Measurements from ENCODE around the gene KRTAP22-1. TPM values are rescaled to one million over a fixed set of nuclear protein-coding genes. Genes with fewer than 3 reads are reported as not detected.

KRTAP22-1 gene
- total RNA-seq: not detected in 2 replicates

GRCh38 chr21:30600787-30601186, at the start of gene KRTAP22-1:
KRTAP22-1 (plus strand) TSS chr21:30601087.

GRCh38 chr21:30561264-30561895, 39.5 kb upstream of the KRTAP22-1 start, which contains the start of gene KRTAP19-7:
KRTAP19-7 (minus strand) TSS chr21:30561314; CDS start chr21:30561289, 25 bp downstream.

GRCh38 chr21:30590297-30590696, 10.6 kb upstream of the KRTAP22-1 start, which contains the start of gene KRTAP22-2:
KRTAP22-2 (minus strand) TSS chr21:30590397.

GRCh38 chr21:30592140-30592539, 8.7 kb upstream of the KRTAP22-1 start, which contains the start of gene KRTAP6-3:
KRTAP6-3 (plus strand) TSS chr21:30592440; CDS start chr21:30592446, 6 bp downstream.

GRCh38 chr21:30598802-30599201, 2.1 kb upstream of the KRTAP22-1 start, which contains the start of gene KRTAP6-2:
KRTAP6-2 (minus strand) TSS chr21:30598902; CDS start chr21:30598874, 28 bp downstream.

GRCh38 chr21:30613836-30614235, 12.9 kb downstream of the KRTAP22-1 start, which contains the start of gene KRTAP6-1:
KRTAP6-1 (minus strand) TSS chr21:30613930; CDS start chr21:30613904, 26 bp downstream.

GRCh38 chr21:30616125-30616524, 15.2 kb downstream of the KRTAP22-1 start, which contains the start of gene KRTAP20-1:
KRTAP20-1 (plus strand) TSS chr21:30616425; CDS start chr21:30616455, 30 bp downstream.

GRCh38 chr21:30620522-30620921, 19.6 kb downstream of the KRTAP22-1 start, which contains the start of gene KRTAP20-4:
KRTAP20-4 (plus strand) TSS chr21:30620627.

GRCh38 chr21:30634906-30635305, 34.0 kb downstream of the KRTAP22-1 start, which contains the start of gene KRTAP20-2:
KRTAP20-2 (plus strand) TSS chr21:30635206; CDS start chr21:30635264, 58 bp downstream.

GRCh38 chr21:30642564-30642963, 41.7 kb downstream of the KRTAP22-1 start, which contains the start of gene KRTAP20-3:
KRTAP20-3 (plus strand) TSS chr21:30642864.

Other genes with a start within 250 kb of the KRTAP22-1 start
- not detected in 2 replicates for gene KRTAP13-2, start 228.8 kb upstream of the KRTAP22-1 start, total RNA-seq
- not detected in 2 replicates for gene KRTAP13-1, start 205.1 kb upstream of the KRTAP22-1 start, total RNA-seq
- not detected in 2 replicates for gene KRTAP13-3, start 175.2 kb upstream of the KRTAP22-1 start, total RNA-seq
- not detected in 2 replicates for gene KRTAP13-4, start 170.9 kb upstream of the KRTAP22-1 start, total RNA-seq
- not detected in 2 replicates for gene KRTAP15-1, start 160.8 kb upstream of the KRTAP22-1 start, total RNA-seq
- not detected in 2 replicates for gene KRTAP19-1, start 120.7 kb upstream of the KRTAP22-1 start, total RNA-seq
- not detected in 2 replicates for gene KRTAP19-2, start 113.7 kb upstream of the KRTAP22-1 start, total RNA-seq
- not detected in 2 replicates for gene KRTAP19-3, start 109.1 kb upstream of the KRTAP22-1 start, total RNA-seq
- gene KRTAP19-4, start 103.9 kb upstream of the KRTAP22-1 start, total RNA-seq: not detected in 2 replicates
- not detected in 2 replicates for gene KRTAP19-5, start 98.9 kb upstream of the KRTAP22-1 start, total RNA-seq
- not detected in 2 replicates for gene KRTAP19-6, start 59.2 kb upstream of the KRTAP22-1 start, total RNA-seq
- not detected in 2 replicates for gene KRTAP19-7, start 39.8 kb upstream of the KRTAP22-1 start, total RNA-seq
- gene KRTAP22-2, start 10.7 kb upstream of the KRTAP22-1 start, total RNA-seq: not detected in 2 replicates
- gene KRTAP6-3, start 8.6 kb upstream of the KRTAP22-1 start, total RNA-seq: not detected in 2 replicates
- not detected in 2 replicates for gene KRTAP6-2, start 2.2 kb upstream of the KRTAP22-1 start, total RNA-seq
- gene KRTAP6-1, start 12.8 kb downstream of the KRTAP22-1 start, total RNA-seq: not detected in 2 replicates
- not detected in 2 replicates for gene KRTAP20-1, start 15.3 kb downstream of the KRTAP22-1 start, total RNA-seq
- not detected in 2 replicates for gene KRTAP20-4, start 19.5 kb downstream of the KRTAP22-1 start, total RNA-seq
- not detected in 2 replicates for gene KRTAP20-2, start 34.1 kb downstream of the KRTAP22-1 start, total RNA-seq
- gene KRTAP20-3, start 41.8 kb downstream of the KRTAP22-1 start, total RNA-seq: not detected in 2 replicates
- not detected in 2 replicates for gene KRTAP21-3, start 117.7 kb downstream of the KRTAP22-1 start, total RNA-seq
- not detected in 2 replicates for gene KRTAP21-2, start 146.2 kb downstream of the KRTAP22-1 start, total RNA-seq
- not detected in 2 replicates for gene KRTAP21-1, start 154.3 kb downstream of the KRTAP22-1 start, total RNA-seq
- gene KRTAP8-1, start 212.2 kb downstream of the KRTAP22-1 start, total RNA-seq: not detected in 2 replicates
- not detected in 2 replicates for gene KRTAP7-1, start 228.7 kb downstream of the KRTAP22-1 start, total RNA-seq